GM12878 (cell line): ENCODE data around the gene GRIN2A. TPM values are rescaled to one million over a fixed set of nuclear protein-coding genes. Genes with fewer than 3 reads are reported as not detected.

Experiments
- ATAC-seq: fragments of 200-7000 bp; cut with Tn5 transposase; 3 replicates; pipeline ENCODE4 v1.9.1; 2020; ENCODE audit warnings: mild to moderate bottlenecking, moderate library complexity
- BruUV-seq: library from RNA; stranded (reverse); fragments of 400-500 nt; replicated peaks from 2 replicates; lab custom pipeline; 2021; lab: Mats Ljungman, UMichigan
- CTCF ChIA-PET: fragments of 300-600 bp; sonication (Branson Sonifier 250); formaldehyde crosslinking; extraction: SDS; loops from one replicate; lab custom pipeline; 2021; ENCODE audit warnings: inconsistent platforms; lab: Yijun Ruan, JAX
- POLR2A ChIA-PET: fragments of 350-600 bp; formaldehyde crosslinking; extraction: SDS; loops from one replicate; lab custom pipeline; 2021; ENCODE audit warnings: inconsistent platforms; lab: Charles Lee
- RAD21 ChIA-PET: fragments of 300-600 bp; sonication (Branson Sonifier 250); formaldehyde crosslinking; loops from one replicate; lab custom pipeline; 2023; ENCODE audit warnings: antibody characterized with exemption; ENCODE audit not compliant: unreplicated experiment; lab: Charles Lee
- SMC1A ChIA-PET: fragments of 300-600 bp; sonication (Branson Sonifier 250); formaldehyde crosslinking; loops from one replicate; lab custom pipeline; 2023; ENCODE audit not compliant: unreplicated experiment, uncharacterized antibody; lab: Charles Lee
- DNase-seq: peaks from one replicate; pipeline ENCODE4 v3.0.0-alpha.2; 2011; ENCODE audit warnings: low read depth, low spot score
- FAIRE-seq: peaks from 3 replicates; lab custom pipeline; 2011; peaks lifted over from hg19 to GRCh38; lab: Jason Lieb, UNC
- H2AFZ ChIP-seq: 2 replicates; pipeline ENCODE4 v1.6.0; 2011; ENCODE audit warnings: low read depth, low read length, control low read depth; ENCODE audit not compliant: control insufficient read depth
- H3K27ac ChIP-seq: 2 replicates; pipeline ENCODE4 v1.5.1; 2011; ENCODE audit warnings: control low read depth; ENCODE audit not compliant: control insufficient read depth, insufficient read depth
- H3K27me3 ChIP-seq, 2 experiments: replicated peaks in 1 of 2; 2 replicates each; pipeline versions ENCODE4 v1.6.0 to v1.6.1; 2011; ENCODE audit warnings: low read length in 1 of 2; ENCODE audit not compliant: control insufficient read depth in 2 of 2, insufficient read depth in 2 of 2
- H3K36me3 ChIP-seq, 2 experiments: 2 replicates each; pipeline ENCODE4 v1.5.1; 2011; ENCODE audit warnings: low read length in 1 of 2; ENCODE audit not compliant: control insufficient read depth in 2 of 2, insufficient read depth in 2 of 2
- H3K4me1 ChIP-seq: 2 replicates; pipeline ENCODE4 v1.6.1; 2011; ENCODE audit warnings: mild to moderate bottlenecking, low read length, moderate library complexity, mixed read lengths; ENCODE audit not compliant: control insufficient read depth, insufficient read depth
- H3K4me2 ChIP-seq: 2 replicates; pipeline ENCODE4 v1.6.0; 2011; ENCODE audit warnings: control low read depth; ENCODE audit not compliant: control insufficient read depth, insufficient read depth
- H3K4me3 ChIP-seq: fragments of 200-600 bp; sonication (generic); 2 replicates; pipeline ENCODE4 v1.5.1; 2016
- H3K79me2 ChIP-seq: 2 replicates; pipeline ENCODE4 v1.6.0; 2011; ENCODE audit warnings: low read length; ENCODE audit not compliant: control insufficient read depth, insufficient read depth
- H3K9ac ChIP-seq: 2 replicates; pipeline ENCODE4 v1.8.0; 2011; ENCODE audit warnings: low read length, control low read depth, mixed read lengths; ENCODE audit not compliant: control insufficient read depth, insufficient read depth
- H3K9me3 ChIP-seq: replicated peaks from 3 replicates; pipeline ENCODE4 v1.5.1; 2011; ENCODE audit warnings: mild to moderate bottlenecking, low read length; ENCODE audit not compliant: control insufficient read depth, insufficient read depth
- H4K20me1 ChIP-seq: 2 replicates; pipeline ENCODE4 v1.6.0; 2011; ENCODE audit not compliant: control insufficient read depth, insufficient read depth
- ATF7 ChIP-seq: fragments of 450-650 bp; IDR thresholded peaks from 2 replicates; pipeline ENCODE4 v1.6.1; 2016; ENCODE audit warnings: low read depth, mild to moderate bottlenecking
- NFXL1 ChIP-seq: fragments of 450-650 bp; IDR thresholded peaks from 2 replicates; pipeline ENCODE4 v1.6.1; 2017; ENCODE audit warnings: antibody characterized with exemption, mild to moderate bottlenecking, borderline replicate concordance
- NRF1 ChIP-seq: conservative IDR thresholded peaks from 2 replicates; pipeline ENCODE4 v1.6.1; 2011; ENCODE audit warnings: mild to moderate bottlenecking, low read depth, low read length, improper control_type of control experiment
- SRF ChIP-seq, 2 experiments: IDR thresholded peaks; 2 replicates each; pipeline ENCODE4 v1.6.1; 2011; ENCODE audit warnings: low read depth in 2 of 2, low read length in 2 of 2, mild to moderate bottlenecking in 1 of 2, moderate library complexity in 1 of 2
- SUPT20H ChIP-seq: IDR thresholded peaks from 2 replicates; pipeline ENCODE4 v1.6.1; 2011; ENCODE audit warnings: low read depth, mild to moderate bottlenecking, low read length, moderate library complexity, borderline replicate concordance; ENCODE audit not compliant: control insufficient read depth
- WGBS: methylation state at CpG from one replicate; pipeline ENCODE4 v1.1.6; 2016; ENCODE audit warnings: low lambda C conversion rate; ENCODE audit not compliant: insufficient replicate concordance, insufficient coverage; ENCODE audit errors: missing lambda C conversion rate; 5-methylcytosine and 5-hydroxymethylcytosine counted together
- in situ Hi-C: fragments of 300-500 bp; cut with MboI; formaldehyde crosslinking; loops from 9 replicates; pipeline ENCODE4 v1.14.3; 2018; ENCODE audit warnings: mixed read lengths
- intact Hi-C: fragments of 100-400 bp; cut with micrococcal nuclease; formaldehyde crosslinking; loops from one replicate; pipeline ENCODE4 v1.14.2; 2022; ENCODE audit not compliant: unreplicated experiment
- polyA plus RNA-seq, 11 experiments: library from polyadenylated mRNA; depleted of rRNA in 4 of 11; unstranded in 6 of 11; stranded (reverse) in 5 of 11; fragments of >200 nt; fragmentation: Nextera tagmentation in 4 of 11; fragmentation: Illumina TruSeq in 1 of 11; extraction: Ambion mirVana in 4 of 11; extraction: Trizol in 1 of 11; gene quantifications; 1 replicate in 1 of 11; 2 replicates in 10 of 11; pipeline versions ENCODE4 v1.2.1 to v1.2.3, GENCODE V29; 2011 to 2016; ENCODE audit warnings: inconsistent platforms in 2 of 11, missing spikeins in 2 of 11, low read depth in 1 of 11
- total RNA-seq, 4 experiments: library from RNA; depleted of rRNA in 3 of 4; stranded (reverse); fragments of >200 nt in 3 of 4; fragmentation: Illumina TruSeq in 1 of 4; extraction: Trizol in 1 of 4; gene quantifications; 2 replicates each; pipeline versions ENCODE4 v1.2.1 to v1.2.3, GENCODE V29; 2013 to 2021
- TF ChIP-seq, protein P1 (sequence below): fragments of 450-650 bp; IDR thresholded peaks from 2 replicates; pipeline ENCODE4 v1.6.1; 2017; ENCODE audit warnings: mild to moderate bottlenecking
- TF ChIP-seq, protein P2 (sequence below): fragments of 450-650 bp; IDR thresholded peaks from 2 replicates; pipeline ENCODE4 v1.6.1; 2014; ENCODE audit warnings: mild to moderate bottlenecking

The GRIN2A gene
- total and polyA plus RNA-seq, 10 of the 15 experiments (the other 5 are each of a cell fraction or from before 2014, with no cell fraction given): 2.4 to 13.3 (median 7.3) TPM

DNA sequence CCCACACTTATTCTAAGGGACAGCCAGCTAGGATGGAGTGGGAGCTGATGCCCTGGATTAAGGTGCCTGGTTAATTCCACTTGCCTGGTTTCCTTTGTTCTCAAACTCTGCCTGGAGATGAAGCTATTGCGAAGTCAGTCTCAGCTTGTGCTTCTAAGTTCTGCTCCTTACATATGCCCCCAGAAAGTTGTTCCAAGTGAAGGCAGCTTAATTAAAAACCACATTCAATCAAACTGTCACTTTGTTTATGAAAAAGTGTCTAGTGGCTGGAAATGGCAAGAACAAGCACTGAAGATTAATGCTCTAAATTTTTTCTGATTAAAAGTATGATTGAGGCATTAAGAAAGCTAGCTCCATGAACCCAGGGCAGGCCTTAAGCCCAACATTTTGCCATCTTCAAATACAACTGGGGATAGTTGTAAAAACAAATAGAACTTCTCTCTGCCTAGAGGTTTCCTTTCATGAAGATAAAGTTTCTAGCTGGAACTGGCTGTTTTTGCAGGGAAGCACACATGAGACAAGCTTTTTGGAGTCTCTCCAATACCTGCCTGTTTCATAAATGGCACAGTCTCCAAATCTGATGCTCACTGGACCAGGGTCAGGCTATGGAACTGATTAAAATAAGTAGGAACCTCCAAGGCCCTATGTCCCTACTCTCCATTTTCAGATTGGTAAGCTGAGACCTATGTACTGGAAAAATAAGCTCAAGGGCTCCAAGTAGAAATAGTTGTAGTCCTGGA is 100.9 kb downstream of the GRIN2A start:
- CTCF ChIA-PET: interaction anchor here (0.6 to 1.5 kb wide), 3 partner anchors 10 to 437 kb away, joined by 3 to 5 read pairs (median 3); no protein-coding TSS in a partner anchor
- ATAC-seq: no peak

DNA sequence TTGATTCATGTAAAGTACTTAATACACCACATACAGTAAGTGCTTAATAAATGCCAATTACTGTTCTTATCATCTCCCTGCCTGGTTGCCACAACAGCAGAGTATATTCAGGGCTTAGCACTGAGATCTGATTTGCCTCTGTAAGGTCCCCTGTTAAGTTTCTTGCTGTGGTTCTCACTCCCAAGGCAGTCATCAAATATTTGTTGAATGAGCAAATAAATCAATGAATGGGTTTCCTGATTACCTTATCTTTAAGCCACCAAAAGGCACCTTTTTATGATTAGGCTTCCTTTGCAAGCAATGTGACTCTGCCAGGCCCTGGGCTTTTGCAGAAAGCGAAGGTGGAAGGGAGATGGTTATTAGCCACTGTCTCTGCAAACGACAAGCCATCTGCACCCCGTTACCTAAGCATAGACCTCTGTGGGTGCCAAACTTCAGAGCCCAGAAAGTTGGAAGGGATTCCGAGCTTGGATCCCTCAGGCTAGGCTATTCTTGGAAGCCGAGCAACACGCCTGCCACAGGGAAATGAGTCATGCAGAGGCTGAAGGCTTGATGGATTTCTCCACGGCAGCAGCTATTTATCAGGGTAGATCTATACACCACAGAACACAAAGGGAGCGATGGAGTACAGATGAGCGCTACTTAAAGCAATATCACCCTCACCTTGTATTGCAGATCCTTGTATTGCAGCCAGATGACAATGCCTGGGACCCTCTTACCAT is 102.0 kb downstream of the GRIN2A start:
- Histone ChIP-seq H3K4me2 (no peak overlapping the region), H2AFZ (no peak overlapping the region), H3K36me3 (no peaks in the 10 kb centered on the region), H3K4me3 (no peak overlapping the region), H3K9me3 (no peaks in the 10 kb centered on the region), H3K79me2 (no peaks in the 10 kb centered on the region), H3K4me1 (no peaks in the 10 kb centered on the region), H3K27ac (no peak overlapping the region), H3K9ac (no peak overlapping the region), H3K27me3 (no peaks in the 10 kb centered on the region), H4K20me1 (no peaks in the 10 kb centered on the region)
- ChIA-PET CTCF (interaction anchor here (1.4 kb wide), 2 partner anchors 10 to 436 kb away, joined by 3 read pairs; no protein-coding TSS in a partner anchor), POLR2A (interaction anchor here (0.5 kb wide), 1 partner anchor 387 kb away, joined by 6 read pairs; no protein-coding TSS in a partner anchor), RAD21 (no interaction called here), SMC1A (interaction anchor here (0.6 kb wide), 1 partner anchor 142 kb away, joined by 3 read pairs; no protein-coding TSS in a partner anchor)
- FAIRE-seq (no peak), DNase-seq (no peak), ATAC-seq (no peak; the same call in 2 of the 3 replicates)
- TF ChIP-seq, protein P1, sequence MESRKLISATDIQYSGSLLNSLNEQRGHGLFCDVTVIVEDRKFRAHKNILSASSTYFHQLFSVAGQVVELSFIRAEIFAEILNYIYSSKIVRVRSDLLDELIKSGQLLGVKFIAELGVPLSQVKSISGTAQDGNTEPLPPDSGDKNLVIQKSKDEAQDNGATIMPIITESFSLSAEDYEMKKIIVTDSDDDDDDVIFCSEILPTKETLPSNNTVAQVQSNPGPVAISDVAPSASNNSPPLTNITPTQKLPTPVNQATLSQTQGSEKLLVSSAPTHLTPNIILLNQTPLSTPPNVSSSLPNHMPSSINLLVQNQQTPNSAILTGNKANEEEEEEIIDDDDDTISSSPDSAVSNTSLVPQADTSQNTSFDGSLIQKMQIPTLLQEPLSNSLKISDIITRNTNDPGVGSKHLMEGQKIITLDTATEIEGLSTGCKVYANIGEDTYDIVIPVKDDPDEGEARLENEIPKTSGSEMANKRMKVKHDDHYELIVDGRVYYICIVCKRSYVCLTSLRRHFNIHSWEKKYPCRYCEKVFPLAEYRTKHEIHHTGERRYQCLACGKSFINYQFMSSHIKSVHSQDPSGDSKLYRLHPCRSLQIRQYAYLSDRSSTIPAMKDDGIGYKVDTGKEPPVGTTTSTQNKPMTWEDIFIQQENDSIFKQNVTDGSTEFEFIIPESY: no peak
- TF ChIP-seq, protein P2, sequence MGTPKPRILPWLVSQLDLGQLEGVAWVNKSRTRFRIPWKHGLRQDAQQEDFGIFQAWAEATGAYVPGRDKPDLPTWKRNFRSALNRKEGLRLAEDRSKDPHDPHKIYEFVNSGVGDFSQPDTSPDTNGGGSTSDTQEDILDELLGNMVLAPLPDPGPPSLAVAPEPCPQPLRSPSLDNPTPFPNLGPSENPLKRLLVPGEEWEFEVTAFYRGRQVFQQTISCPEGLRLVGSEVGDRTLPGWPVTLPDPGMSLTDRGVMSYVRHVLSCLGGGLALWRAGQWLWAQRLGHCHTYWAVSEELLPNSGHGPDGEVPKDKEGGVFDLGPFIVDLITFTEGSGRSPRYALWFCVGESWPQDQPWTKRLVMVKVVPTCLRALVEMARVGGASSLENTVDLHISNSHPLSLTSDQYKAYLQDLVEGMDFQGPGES: no peak
- TF ChIP-seq SUPT20H (no peak), ATF7 (no peak), SRF (IDR thresholded peaks at IDR 0.05; ENCODE audit: low read depth in 2 of 2, low read length in 2 of 2) (no peak)
- intact Hi-C loops: no loop called here
- no TSS peak for BruUV-seq
- in situ Hi-C loops: no loop called here
- 0% methylated on average over 9 of the region's 9 CpGs for WGBS

More for the DNA sequence above, 100.9 kb downstream of the GRIN2A start:
- Histone ChIP-seq H3K4me3 (no peak overlapping the region), H2AFZ (no peak overlapping the region), H3K4me2 (no peak overlapping the region), H3K27ac (no peak overlapping the region), H3K9me3 (no peaks in the 10 kb centered on the region), H4K20me1 (no peaks in the 10 kb centered on the region), H3K36me3 (no peaks in the 10 kb centered on the region)
- in situ Hi-C loops: no loop called here
- 0% methylated on average over 1 of the region's 1 CpG for WGBS
- TF ChIP-seq NRF1: no peak
- no peak for TF ChIP-seq NFXL1
- TF ChIP-seq, all 136 proteins: peak for 0
- intact Hi-C loops: no loop called here
- ChIA-PET SMC1A (interaction anchor here (0.7 to 1.3 kb wide), 4 partner anchors 9 to 85 kb away, joined by 3 to 4 read pairs (median 3); no protein-coding TSS in a partner anchor), RAD21 (interaction anchor here (1.1 kb wide), 1 partner anchor 42 kb away, joined by 3 read pairs; no protein-coding TSS in a partner anchor), POLR2A (no interaction called here)
- Histone ChIP-seq H3K79me2 (no peaks in the 10 kb centered on the region), H3K9ac (no peak overlapping the region), H3K27me3 (no peaks in the 10 kb centered on the region), H3K4me1 (no peaks in the 10 kb centered on the region)
- FAIRE-seq (no peak), DNase-seq (no peak)
- no TSS peak for BruUV-seq
